T-cell (primary cell): ENCODE measurements around the gene NFU1. TPM values are rescaled to one million over a fixed set of nuclear protein-coding genes. Genes with fewer than 3 reads are reported as not detected.

Experiments used
- ATAC-seq, 4 experiments: fragments of 200-7000 bp in 3 of 4; fragments of 150-1000 bp in 1 of 4; cut with Tn5 transposase; replicated peaks in 1 of 4; 1 replicate in 3 of 4; 2 replicates in 1 of 4; pipeline ENCODE4 v1.10.0; 2021; ENCODE audit warnings: moderate library complexity in 3 of 4, mild to moderate bottlenecking in 2 of 4, moderate number of reproducible peaks in 1 of 4
- CTCF ChIA-PET, 2 donors: fragments of 300-600 bp; sonication (Branson Sonifier 250); formaldehyde crosslinking; loops; one replicate each; lab custom pipeline; 2022; ENCODE audit warnings: antibody characterized with exemption in 2 of 2; lab: Charles Lee
- POLR2A ChIA-PET, 2 donors: fragments of 300-600 bp; sonication (Branson Sonifier 250); formaldehyde crosslinking; loops; one replicate each; lab custom pipeline; 2022; ENCODE audit warnings: antibody characterized with exemption in 2 of 2; lab: Charles Lee
- DNase-seq, 35 experiments: peaks; one replicate each; pipeline versions ENCODE4 v3.0.0 to v3.0.0-alpha.2; 2013 to 2023
- H3K27ac ChIP-seq: one replicate; pipeline ENCODE4 v1.5.1; 2013; ENCODE audit warnings: low read length
- H3K27me3 ChIP-seq, 2 experiments: replicated peaks in 1 of 2; 1 replicate in 1 of 2; 2 replicates in 1 of 2; pipeline versions ENCODE4 v1.6.1 to v1.7.0; 2013; ENCODE audit warnings: low read length in 1 of 2, mixed read lengths in 1 of 2; ENCODE audit not compliant: control insufficient read depth in 2 of 2, insufficient read depth in 2 of 2; ENCODE audit errors: extremely low read depth in 1 of 2
- H3K36me3 ChIP-seq, 2 donors: 1 replicate in 1 of 2; 2 replicates in 1 of 2; pipeline versions ENCODE4 v1.6.1 to v1.7.0; 2013; ENCODE audit warnings: low read length in 1 of 2; ENCODE audit not compliant: control insufficient read depth in 2 of 2, insufficient read depth in 1 of 2; ENCODE audit errors: extremely low read depth in 1 of 2
- H3K4me1 ChIP-seq, 2 experiments: 1 replicate in 1 of 2; 2 replicates in 1 of 2; pipeline versions ENCODE4 v1.6.1 to v1.7.0; 2013; ENCODE audit warnings: low read length in 2 of 2, mixed read lengths in 1 of 2; ENCODE audit not compliant: insufficient read depth in 2 of 2, control insufficient read depth in 1 of 2; ENCODE audit errors: extremely low read depth in 1 of 2
- H3K4me3 ChIP-seq, 2 donors: 1 replicate in 1 of 2; 2 replicates in 1 of 2; pipeline versions ENCODE4 v1.5.1 to v1.7.0; 2013; ENCODE audit warnings: mild to moderate bottlenecking in 2 of 2, low read length in 1 of 2, moderate library complexity in 1 of 2; ENCODE audit not compliant: control insufficient read depth in 1 of 2; ENCODE audit errors: extremely low read depth in 1 of 2
- H3K9me3 ChIP-seq: 2 replicates; pipeline ENCODE4 v1.7.0; 2013
- H3K27ac Mint-ChIP-seq, 2 donors: one replicate each; pipeline ENCODE4 v1.8.0; 2020 to 2021; ENCODE audit warnings: mild to moderate bottlenecking in 2 of 2, mixed read lengths in 2 of 2
- H3K27me3 Mint-ChIP-seq, 2 donors: one replicate each; pipeline ENCODE4 v1.8.0; 2021 to 2022; ENCODE audit warnings: mixed read lengths in 2 of 2
- H3K36me3 Mint-ChIP-seq: one replicate; pipeline ENCODE4 v1.8.0; 2021; ENCODE audit warnings: mixed read lengths
- H3K4me1 Mint-ChIP-seq, 3 donors: one replicate each; pipeline ENCODE4 v1.8.0; 2020 to 2022; ENCODE audit warnings: mixed read lengths in 3 of 3, mild to moderate bottlenecking in 1 of 3
- H3K4me3 Mint-ChIP-seq, 3 donors: one replicate each; pipeline ENCODE4 v1.8.0; 2020 to 2022; ENCODE audit warnings: mild to moderate bottlenecking in 3 of 3, mixed read lengths in 3 of 3, moderate library complexity in 3 of 3
- H3K9me3 Mint-ChIP-seq, 3 donors: one replicate each; pipeline ENCODE4 v1.8.0; 2020 to 2022; ENCODE audit warnings: mixed read lengths in 3 of 3
- WGBS: methylation state at CpG from one replicate; pipeline ENCODE4 v1.1.5; 2013; ENCODE audit warnings: missing lambda C conversion rate; ENCODE audit not compliant: insufficient coverage; 5-methylcytosine and 5-hydroxymethylcytosine counted together
- total RNA-seq, 35 experiments: library from RNA in 6 of 35; stranded (reverse) in 6 of 35; fragments of 120-200 nt in 1 of 35; gene quantifications; one replicate each; pipeline versions ENCODE4 v1.2.1 to v1.2.4 and lab custom pipeline; 2013 to 2026

Gene NFU1
- total RNA-seq, 5 donors from 2014 or later (not counting 1 experiment from before 2014, with no cell fraction given), result 20.6 to 31.9 (median 22.5) TPM

- no peaks in the 10 kb centered on the region for H3K9me3 ChIP-seq
- peaks cover 18 to 21% (median 20%) of the 10 kb centered on the region in 3 donors for H3K4me1 Mint-ChIP-seq
- ChIA-PET CTCF (interaction anchor here in 1 of 2 donors (1.3 kb wide), 1 partner anchor 10 kb away, joined by 3 read pairs; no protein-coding TSS in a partner anchor), POLR2A (interaction anchor here in 1 of 2 donors (0.9 kb wide), 1 partner anchor 46 kb away, joined by 3 read pairs; the partner anchor contains the start of gene NFU1)
- DNase-seq (peak in 1 of 35 experiments; percentile 3), ATAC-seq (no peak)
- H3K36me3 Mint-ChIP-seq, result peaks cover 16% of the 10 kb centered on the region
- no peak overlapping the region for H3K4me3 ChIP-seq
- H3K36me3 ChIP-seq, result no peaks in the 10 kb centered on the region
- H3K27ac ChIP-seq, result no peak overlapping the region
- peaks cover 12% of the 10 kb centered on the region in 2 experiments for H3K4me1 ChIP-seq
- H3K27ac Mint-ChIP-seq, result no peak overlapping the region
- H3K9me3 Mint-ChIP-seq, result no peaks in the 10 kb centered on the region
- H3K27me3 ChIP-seq, result no peaks in the 10 kb centered on the region
- H3K4me3 Mint-ChIP-seq, result no peak overlapping the region
- 50% methylated on average over 1 of the region's 3 CpGs for WGBS
- no peaks in the 10 kb centered on the region for H3K27me3 Mint-ChIP-seq
Measured at GRCh38 chr2:69390471-69390870, 46.8 kb downstream of the NFU1 start.

GRCh38 chr2:69390001-69390400 lies 47.2 kb downstream of the NFU1 start:
- DNase-seq (no peak), ATAC-seq (no peak)
- H3K9me3 ChIP-seq, result no peaks in the 10 kb centered on the region
- H3K4me1 ChIP-seq, result peaks cover 14 to 15% of the 10 kb centered on the region in 2 experiments
- Mint-ChIP-seq H3K27ac (no peak overlapping the region), H3K4me1 (peaks cover 21 to 22% (median 21%) of the 10 kb centered on the region in 3 donors), H3K27me3 (no peaks in the 10 kb centered on the region), H3K36me3 (peaks cover 15% of the 10 kb centered on the region), H3K9me3 (no peaks in the 10 kb centered on the region), H3K4me3 (no peak overlapping the region)
- ChIA-PET POLR2A (interaction anchor here (0.7 to 0.9 kb wide), 2 partner anchors 47 to 61 kb away, joined by 3 read pairs; partner anchors contain the start of gene NFU1 (in 1 of the 2)), CTCF (interaction anchor here in 1 of 2 donors (1.3 kb wide), 1 partner anchor 9 kb away, joined by 3 read pairs; no protein-coding TSS in a partner anchor)
- H3K27ac ChIP-seq, result no peak overlapping the region
- H3K27me3 ChIP-seq, result no peaks in the 10 kb centered on the region
- H3K4me3 ChIP-seq, result no peak overlapping the region
- H3K36me3 ChIP-seq, result no peaks in the 10 kb centered on the region
- 100% methylated on average over 2 of the region's 3 CpGs for WGBS

- no peaks in the 10 kb centered on the region for H3K9me3 Mint-ChIP-seq
- DNase-seq (no peak), ATAC-seq (no peak)
- Histone ChIP-seq H3K27ac (no peak overlapping the region), H3K4me1 (peaks cover 14 to 17% of the 10 kb centered on the region in 2 experiments), H3K9me3 (no peaks in the 10 kb centered on the region), H3K36me3 (no peaks in the 10 kb centered on the region), H3K4me3 (no peak overlapping the region), H3K27me3 (no peaks in the 10 kb centered on the region)
- POLR2A ChIA-PET, result interaction anchor here (0.6 to 0.7 kb wide), 3 partner anchors 61 to 801 kb away, joined by 3 to 4 read pairs (median 4); no protein-coding TSS in a partner anchor
- H3K4me3 Mint-ChIP-seq, result no peak overlapping the region
- no peak overlapping the region for H3K27ac Mint-ChIP-seq
- peaks cover 26 to 28% (median 26%) of the 10 kb centered on the region in 3 donors for H3K4me1 Mint-ChIP-seq
- H3K36me3 Mint-ChIP-seq, result peaks cover 8% of the 10 kb centered on the region
- no peaks in the 10 kb centered on the region for H3K27me3 Mint-ChIP-seq
- CTCF ChIA-PET, result interaction anchor here in 1 of 2 donors (1.0 kb wide), 1 partner anchor 14 kb away, joined by 3 read pairs; no protein-coding TSS in a partner anchor
- no CpG with 5 or more reads among the region's 3 CpGs for WGBS
Measured at GRCh38 chr2:69389271-69389670, 48.0 kb downstream of the NFU1 start.

GRCh38 chr2:69387770-69388481 lies 49.3 kb downstream of the NFU1 start:
- Mint-ChIP-seq H3K27me3 (no peaks in the 10 kb centered on the region), H3K9me3 (no peaks in the 10 kb centered on the region), H3K4me1 (peaks cover 35 to 40% (median 37%) of the 10 kb centered on the region in 3 donors), H3K36me3 (no peaks in the 10 kb centered on the region), H3K4me3 (peak overlapping the region; percentile 80 to 87 (median 84)), H3K27ac (peak overlapping the region; percentile 67 to 85)
- ATAC-seq, result no peak
- ChIA-PET CTCF (interaction anchor here in 1 of 2 donors (1.0 kb wide), 1 partner anchor 12 kb away, joined by 3 read pairs; no protein-coding TSS in a partner anchor), POLR2A (interaction anchor here in 1 of 2 donors (0.6 kb wide), 1 partner anchor 429 kb away, joined by 3 read pairs; no protein-coding TSS in a partner anchor)
- Histone ChIP-seq H3K27ac (peak overlapping the region; percentile 48), H3K9me3 (no peaks in the 10 kb centered on the region), H3K36me3 (no peaks in the 10 kb centered on the region), H3K27me3 (no peaks in the 10 kb centered on the region), H3K4me3 (peak overlapping the region; percentile 52 to 61), H3K4me1 (peaks cover 15 to 18% of the 10 kb centered on the region in 2 experiments)
- WGBS, result 88% methylated on average over 4 of the region's 14 CpGs
- DNase-seq, result no peak

- H3K27ac ChIP-seq, result peak within 1 kb of the TSS; percentile 48
- H3K4me3 ChIP-seq, result peak within 1 kb of the TSS; percentile 61 to 64
- H3K36me3 Mint-ChIP-seq, result peaks cover 7% of the 10 kb centered on the region
- POLR2A ChIA-PET, result interaction anchor here in 1 of 2 donors (0.5 to 1.0 kb wide), 2 partner anchors 46 to 48 kb away, joined by 3 to 5 read pairs; no protein-coding TSS in a partner anchor
- CTCF ChIA-PET, result interaction anchor here in 1 of 2 donors (1.0 to 1.8 kb wide), 3 partner anchors 10 to 336 kb away, joined by 4 to 8 read pairs (median 5); partner anchors contain the start of gene NFU1
- peak within 1 kb of the TSS; percentile 67 to 85 for H3K27ac Mint-ChIP-seq
- H3K27me3 ChIP-seq, result no peaks in the 10 kb centered on the region
- ATAC-seq, result peak; percentile 95 to 99 (median 96)
- H3K4me3 Mint-ChIP-seq, result peak within 1 kb of the TSS; percentile 80 to 87 (median 84)
- DNase-seq, result peak; percentile 80 to 97 (median 89)
- H3K9me3 ChIP-seq, result no peaks in the 10 kb centered on the region
- H3K36me3 ChIP-seq, result no peaks in the 10 kb centered on the region
- no peaks in the 10 kb centered on the region for H3K9me3 Mint-ChIP-seq
- WGBS, result under 1% methylated on average over 87 of the region's 97 CpGs
- H3K4me1 Mint-ChIP-seq, result peaks cover 43 to 49% (median 46%) of the 10 kb centered on the region in 3 donors
- no peaks in the 10 kb centered on the region for H3K27me3 Mint-ChIP-seq
- H3K4me1 ChIP-seq, result peaks cover 15 to 18% of the 10 kb centered on the region in 2 experiments
Measured at GRCh38 chr2:69386789-69387734, 50.2 kb downstream of the NFU1 start, which contains the start of gene GFPT1. GFPT1 (minus strand) TSS chr2:69387227; CDS start chr2:69387071, 156 bp downstream.
